ENCODE measurements around the gene MBIP.

Gene MBIP

GRCh38 chr14:36313206-36313605 is 7.2 kb downstream of the MBIP start:
- DNase-seq (ENCODE audit: low spot score) = no peak

GRCh38 chr14:36306836-36307235 is 13.6 kb downstream of the MBIP start:
- DNase-seq (ENCODE audit: low spot score) = no peak

GRCh38 chr14:36304895-36305294 is 15.5 kb downstream of the MBIP start:
- DNase-seq (ENCODE audit: low spot score) = no peak

GRCh38 chr14:36303960-36304359 is 16.5 kb downstream of the MBIP start:
- no peak for DNase-seq (ENCODE audit: low spot score)

DNA sequence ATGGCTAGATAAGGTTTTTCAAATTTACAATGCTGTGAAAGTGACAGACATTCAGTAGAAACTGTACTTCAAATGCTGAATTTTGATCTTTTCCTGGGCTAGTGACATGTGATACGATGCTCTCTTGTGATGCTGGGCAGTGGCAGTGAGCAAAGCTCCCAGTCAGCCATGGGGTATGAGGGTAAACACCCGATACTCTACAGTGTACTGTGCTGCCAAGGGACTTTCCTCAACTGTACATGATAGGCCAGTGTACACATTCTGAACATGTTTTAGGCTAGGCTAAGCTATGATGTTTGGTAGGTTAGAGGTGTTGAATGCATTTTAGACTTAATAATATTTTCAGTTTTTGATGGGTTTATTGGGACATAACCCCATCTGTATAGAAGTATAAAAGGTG is 17.6 kb downstream of the MBIP start:
- DNase-seq (ENCODE audit: low spot score) = no peak

DNA sequence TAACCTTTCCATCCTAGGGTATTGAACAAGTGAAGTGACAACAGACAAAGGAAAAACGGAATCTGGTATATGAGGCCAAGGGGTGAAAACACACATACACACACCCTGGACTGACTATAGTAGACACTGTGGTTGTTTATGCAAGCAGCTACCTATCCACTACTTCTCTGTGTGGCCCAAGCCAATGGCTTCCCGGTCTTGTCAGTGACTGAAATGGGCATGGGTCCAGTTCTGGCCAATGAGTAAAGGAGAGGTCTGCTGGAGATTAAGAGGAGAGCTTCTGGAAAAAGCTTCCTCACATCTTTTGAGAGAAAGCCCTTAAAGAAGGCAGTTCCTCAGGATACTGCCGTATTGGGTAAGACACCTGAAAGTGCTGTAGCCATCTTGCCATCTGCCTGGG is 19.3 kb downstream of the MBIP start:
- no peak for DNase-seq (ENCODE audit: low spot score)

- peak; percentile 19 for DNase-seq (ENCODE audit: low spot score)
Observed at GRCh38 chr14:36300337-36300736, 20.1 kb downstream of the MBIP start.

DNA sequence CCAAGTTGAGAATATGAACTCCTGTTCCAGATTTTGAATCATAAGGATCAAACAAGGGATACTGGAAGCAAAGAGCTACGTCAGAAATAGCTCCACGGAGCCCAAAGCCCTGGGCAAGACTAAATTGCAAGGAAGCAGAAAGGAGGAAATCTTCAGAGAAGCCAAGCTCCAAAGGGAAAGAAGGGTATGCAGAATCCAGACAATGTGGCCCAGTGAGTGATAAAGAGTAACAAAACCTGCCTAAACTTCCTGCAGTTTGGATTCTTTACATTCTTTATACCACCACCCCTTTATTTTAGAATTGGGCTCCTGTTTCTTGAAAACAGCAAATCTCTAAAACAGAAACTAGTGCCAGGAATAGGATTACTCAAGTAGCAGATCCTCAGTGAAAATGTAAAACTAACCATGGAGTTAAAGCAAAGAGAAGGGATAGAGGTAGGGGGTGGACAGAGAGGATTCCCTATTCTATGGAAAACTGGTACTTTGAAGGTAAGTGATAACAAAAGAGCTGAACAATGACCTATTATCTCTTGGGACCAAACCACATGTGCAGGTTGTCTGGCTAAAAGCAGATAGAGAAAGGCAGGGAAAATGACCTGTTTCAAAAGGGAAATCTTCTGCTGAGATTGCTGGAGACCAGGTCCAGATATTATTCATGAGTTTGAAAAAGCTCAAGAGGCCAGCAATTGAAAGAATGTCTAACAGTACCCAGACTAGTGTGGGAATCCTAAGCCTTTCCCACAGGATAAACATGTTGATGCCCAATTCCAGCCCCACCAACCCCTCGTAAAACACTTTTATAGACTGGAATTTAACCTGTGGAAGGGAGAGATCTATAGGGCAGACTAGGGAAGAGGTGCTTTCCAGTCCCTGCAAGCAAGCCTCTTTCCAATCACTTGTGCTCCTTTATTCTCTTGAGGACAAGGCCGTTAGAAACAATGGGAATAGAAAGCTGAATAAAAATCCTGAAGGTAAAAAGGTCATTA is 24.5 kb downstream of the MBIP start:
- DNase-seq (ENCODE audit: low spot score) = no peak

- DNase-seq (ENCODE audit: low spot score) = no peak
Observed at GRCh38 chr14:36294543-36294942, 25.9 kb downstream of the MBIP start.

- no peak for DNase-seq (ENCODE audit: low spot score)
Observed at GRCh38 chr14:36293824-36294223, 26.6 kb downstream of the MBIP start.

- no peak for DNase-seq (ENCODE audit: low spot score)
Observed at GRCh38 chr14:36289954-36290353, 30.5 kb downstream of the MBIP start.

- DNase-seq (ENCODE audit: low spot score) = no peak
Observed at GRCh38 chr14:36288496-36288895, 31.9 kb downstream of the MBIP start.

DNA sequence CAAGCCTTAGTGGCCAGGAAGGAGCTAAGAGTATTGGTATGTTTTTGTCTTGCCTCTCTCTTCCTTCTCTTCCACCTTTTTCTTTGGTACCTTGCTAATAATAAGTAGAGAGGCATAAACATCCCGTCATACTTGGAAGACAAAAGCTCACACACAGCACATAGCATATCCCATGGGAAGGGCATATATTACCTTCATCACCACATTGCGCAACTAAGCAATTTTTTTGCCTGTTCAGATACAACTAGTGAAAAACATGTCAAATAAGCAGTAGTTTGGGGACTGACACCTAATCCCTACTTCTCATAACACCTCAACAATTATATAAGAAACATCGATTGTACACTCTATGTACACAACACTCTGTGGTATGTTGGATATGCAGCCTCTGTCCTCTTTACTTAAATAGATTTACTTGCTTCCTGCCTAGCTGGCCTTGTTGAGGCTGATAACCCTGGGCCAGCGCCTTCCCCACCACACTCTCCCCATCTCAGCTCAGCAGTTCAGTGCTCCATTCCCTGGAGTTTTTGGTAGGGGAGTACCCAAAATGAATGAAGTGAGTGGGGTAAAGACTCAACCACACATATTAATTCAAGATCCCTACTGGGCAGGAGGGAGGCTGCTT is 35.4 kb downstream of the MBIP start:
- DNase-seq (ENCODE audit: low spot score) = no peak

DNA sequence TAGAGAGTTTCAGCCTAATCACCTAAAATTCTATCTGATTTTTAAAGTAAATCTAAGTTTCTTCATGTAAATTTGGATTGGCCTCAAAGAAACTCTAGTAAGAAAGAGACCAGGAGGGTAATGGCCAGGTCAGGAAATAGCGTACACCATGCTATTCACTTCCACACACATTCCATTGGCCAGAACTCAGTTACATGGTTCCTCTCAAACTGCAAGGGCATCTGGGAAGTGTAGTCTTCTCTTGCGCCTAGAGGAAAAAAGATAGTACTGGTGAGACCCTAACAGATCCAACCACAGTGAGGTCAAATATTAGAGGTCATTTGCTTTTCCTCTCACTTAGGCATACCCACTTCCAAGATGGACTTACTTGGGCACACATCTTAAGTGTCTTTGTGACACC is 39.1 kb downstream of the MBIP start:
- no peak for DNase-seq (ENCODE audit: low spot score)

- DNase-seq (ENCODE audit: low spot score) = no peak
Observed at GRCh38 chr14:36279306-36280190, 40.9 kb downstream of the MBIP start.

DNA sequence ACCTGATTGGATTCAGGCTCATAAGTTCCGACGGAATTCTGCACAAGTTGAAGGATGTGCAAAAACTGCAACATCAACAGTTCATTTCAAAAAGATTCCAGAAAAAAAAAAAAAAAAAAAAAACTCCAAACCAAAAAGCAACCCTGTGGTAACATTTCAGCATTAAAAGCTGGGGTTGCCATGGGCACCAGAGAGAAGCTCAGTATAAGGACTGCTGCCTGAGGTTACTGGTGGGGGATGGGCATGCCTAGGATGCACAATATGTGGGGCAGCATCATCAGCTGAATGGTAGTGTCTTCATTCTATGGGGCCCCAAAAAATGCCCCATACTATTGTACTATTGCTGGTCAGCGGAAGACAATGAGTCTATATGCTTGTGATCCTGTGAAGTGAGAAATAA is 44.7 kb downstream of the MBIP start:
- DNase-seq (ENCODE audit: low spot score) = no peak

GRCh38 chr14:36271939-36272907 is 48.2 kb downstream of the MBIP start:
- no peak for DNase-seq (ENCODE audit: low spot score)

- no peak for DNase-seq (ENCODE audit: low spot score)
Observed at GRCh38 chr14:36271222-36271621, 49.2 kb downstream of the MBIP start.

DNA sequence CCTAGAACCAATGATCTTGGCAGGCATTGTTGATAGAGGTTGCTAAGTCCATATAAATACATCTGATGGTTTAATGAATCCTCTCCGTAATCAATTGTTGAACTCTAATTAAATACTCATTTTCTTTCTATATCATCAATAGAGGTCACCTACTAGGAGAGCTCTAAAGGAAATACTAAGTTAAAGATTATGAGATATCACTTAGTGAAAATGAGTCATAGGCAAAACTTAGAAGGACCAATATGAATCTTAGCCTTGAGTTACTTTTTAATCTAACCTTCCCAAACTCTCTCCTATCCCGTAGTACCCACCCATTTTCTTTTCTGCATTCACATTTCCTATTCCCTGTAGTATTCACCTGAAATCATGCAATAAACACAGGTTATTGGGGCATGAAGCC is 50.2 kb downstream of the MBIP start:
- DNase-seq (ENCODE audit: low spot score) = no peak

GRCh38 chr14:36268121-36268520 is 52.3 kb downstream of the MBIP start:
- no peak for DNase-seq (ENCODE audit: low spot score)

GRCh38 chr14:36264595-36264994 is 55.8 kb downstream of the MBIP start:
- DNase-seq (ENCODE audit: low spot score) = no peak

All from kidney capillary endothelial cell (primary cell).